ENCODE results near the gene CLNK. TPM values are rescaled to one million over a fixed set of nuclear protein-coding genes. Genes with fewer than 3 reads are reported as not detected.

The CLNK gene
- total RNA-seq, 2 donors from 2014 or later: not detected

- DNase-seq: no peak
- WGBS, 2 experiments (ENCODE audit: insufficient coverage in 1 of 2, insufficient read length in 1 of 2): 50 to 80% methylated on average over 2 to 5 of the region's 5 CpGs
- Mint-ChIP-seq H3K4me1 (peaks cover 3% of the 10 kb centered on the region), H3K27ac (no peak overlapping the region), H3K9me3 (no peaks in the 10 kb centered on the region), H3K27me3 (ENCODE audit: insufficient read depth) (no peaks in the 10 kb centered on the region), H3K4me3 (no peak overlapping the region), H3K36me3 (ENCODE audit: low read depth) (no peaks in the 10 kb centered on the region)
- Histone ChIP-seq H3K9ac (ENCODE audit: extremely low read depth, low read length, poor library complexity, severe bottlenecking) (no peak overlapping the region), H3K27ac (ENCODE audit: low read depth, low read length) (no peak overlapping the region), H3K27me3 (ENCODE audit: control insufficient read depth, insufficient read depth, low read length, poor library complexity, severe bottlenecking) (no peaks in the 10 kb centered on the region), H3K9me3 (ENCODE audit: control insufficient read depth, low read length) (no peaks in the 10 kb centered on the region), H3K4me1 (ENCODE audit: control insufficient read depth, insufficient read depth, low read length) (no peaks in the 10 kb centered on the region), H3K4me3 (ENCODE audit: low read length) (no peak overlapping the region), H3K36me3 (ENCODE audit: control insufficient read depth, insufficient read depth, low read length) (no peaks in the 10 kb centered on the region)
- no peak for TF ChIP-seq CTCF (conservative IDR thresholded peaks at IDR 0.05)
Observed at GRCh38 chr4:10606483-10607155, 77.9 kb downstream of the CLNK start.

GRCh38 chr4:10605746-10606482 lies 78.7 kb downstream of the CLNK start:
- no peaks in the 10 kb centered on the region for H3K36me3 ChIP-seq (ENCODE audit: control insufficient read depth, insufficient read depth, low read length)
- DNase-seq: no peak

DNA sequence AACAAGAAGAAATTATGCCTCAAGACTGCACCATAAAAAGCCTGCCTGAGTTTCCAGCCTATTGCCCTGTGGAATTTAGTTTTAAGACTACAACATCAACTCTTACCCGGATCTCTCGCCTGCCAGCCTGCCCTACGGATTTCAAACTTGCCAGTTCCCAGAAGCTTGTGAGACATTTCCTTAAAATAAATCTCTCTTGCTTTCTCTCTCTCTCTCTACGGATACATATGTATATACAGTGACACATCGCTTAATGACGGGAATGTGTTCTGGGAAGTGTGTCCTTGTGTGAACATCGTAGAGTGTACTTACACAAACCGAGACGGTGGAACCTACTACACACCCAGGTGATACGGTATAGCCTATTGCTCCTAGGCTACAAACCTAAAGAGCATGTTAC lies 79.5 kb downstream of the CLNK start:
- H3K27me3 ChIP-seq (ENCODE audit: control insufficient read depth, insufficient read depth, low read length, poor library complexity, severe bottlenecking): no peaks in the 10 kb centered on the region
- Mint-ChIP-seq H3K27ac (no peak overlapping the region), H3K9me3 (no peaks in the 10 kb centered on the region), H3K4me3 (no peak overlapping the region), H3K36me3 (ENCODE audit: low read depth) (no peaks in the 10 kb centered on the region), H3K27me3 (ENCODE audit: insufficient read depth) (no peaks in the 10 kb centered on the region), H3K4me1 (peaks cover 3% of the 10 kb centered on the region)
- H3K9me3 ChIP-seq (ENCODE audit: control insufficient read depth, low read length): no peaks in the 10 kb centered on the region
- no peak overlapping the region for H3K4me3 ChIP-seq (ENCODE audit: low read length)
- H3K36me3 ChIP-seq (ENCODE audit: control insufficient read depth, insufficient read depth, low read length): no peaks in the 10 kb centered on the region
- DNase-seq: no peak
- 96 to 100% methylated on average over 4 to 10 of the region's 10 CpGs for WGBS, 2 experiments (ENCODE audit: insufficient coverage in 1 of 2, insufficient read length in 1 of 2)
- no peak overlapping the region for H3K27ac ChIP-seq (ENCODE audit: low read depth, low read length)
- TF ChIP-seq CTCF (conservative IDR thresholded peaks at IDR 0.05): no peak
- H3K9ac ChIP-seq (ENCODE audit: extremely low read depth, low read length, poor library complexity, severe bottlenecking): no peak overlapping the region
- H3K4me1 ChIP-seq (ENCODE audit: control insufficient read depth, insufficient read depth, low read length): no peaks in the 10 kb centered on the region

More at GRCh38 chr4:10605746-10606482, 78.7 kb downstream of the CLNK start:
- Histone ChIP-seq H3K4me3 (ENCODE audit: low read length) (no peak overlapping the region), H3K9ac (ENCODE audit: extremely low read depth, low read length, poor library complexity, severe bottlenecking) (no peak overlapping the region), H3K4me1 (ENCODE audit: control insufficient read depth, insufficient read depth, low read length) (no peaks in the 10 kb centered on the region), H3K27me3 (ENCODE audit: control insufficient read depth, insufficient read depth, low read length, poor library complexity, severe bottlenecking) (no peaks in the 10 kb centered on the region), H3K9me3 (ENCODE audit: control insufficient read depth, low read length) (no peaks in the 10 kb centered on the region), H3K27ac (ENCODE audit: low read depth, low read length) (no peak overlapping the region)
- Mint-ChIP-seq H3K4me1 (peaks cover 3% of the 10 kb centered on the region), H3K36me3 (ENCODE audit: low read depth) (no peaks in the 10 kb centered on the region), H3K27me3 (ENCODE audit: insufficient read depth) (no peaks in the 10 kb centered on the region), H3K4me3 (no peak overlapping the region), H3K27ac (no peak overlapping the region), H3K9me3 (no peaks in the 10 kb centered on the region)
- TF ChIP-seq CTCF (conservative IDR thresholded peaks at IDR 0.05): no peak
- 93 to 96% methylated on average over 2 to 4 of the region's 5 CpGs for WGBS, 2 experiments (ENCODE audit: insufficient coverage in 1 of 2, insufficient read length in 1 of 2)
